ENCODE results near the gene FNDC11.
A peak's percentile ranks its signal among the peaks of the same experiment; 100 is the strongest.

FNDC11 gene

DNA sequence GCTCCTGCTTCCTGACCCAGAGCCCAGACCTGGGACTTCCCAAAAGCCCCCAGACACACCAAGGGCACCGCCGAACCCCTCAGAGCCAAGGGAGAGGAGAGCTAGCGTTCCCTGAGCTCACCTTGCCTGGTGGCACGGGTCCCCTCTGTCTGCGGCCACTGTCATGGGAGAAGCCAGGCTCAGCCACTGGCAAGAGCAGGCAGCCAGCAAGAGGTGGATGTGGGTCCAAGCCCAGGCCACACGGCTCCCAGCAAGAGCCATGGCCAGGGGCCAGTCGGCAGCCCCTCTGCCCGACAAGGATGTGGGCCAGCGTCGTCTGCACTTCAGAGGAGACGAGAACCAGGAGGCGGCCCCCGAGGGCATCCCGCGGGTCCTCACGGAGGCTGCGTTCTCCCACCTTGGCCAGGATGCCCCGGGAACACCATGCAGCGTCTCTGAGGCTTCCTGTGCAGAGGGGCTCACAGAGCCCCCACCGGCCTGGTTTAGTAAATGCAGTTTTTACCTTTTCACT, 35.6 kb upstream of the FNDC11 start:
- H2AK5ac ChIP-seq (ENCODE audit: low read length): no peak overlapping the region
- no peak overlapping the region for H3K18ac ChIP-seq (ENCODE audit: low read length)
- H3K27ac ChIP-seq (ENCODE audit: low read depth, low read length): no peak overlapping the region
- peaks cover 12% of the 10 kb centered on the region for H3K79me1 ChIP-seq (ENCODE audit: low read length)
- no peak overlapping the region for H2BK15ac ChIP-seq (replicated peaks; ENCODE audit: low read depth)
- no peaks in the 10 kb centered on the region for H3K27me3 ChIP-seq (ENCODE audit: insufficient read depth, low read length, poor library complexity)
- no peak overlapping the region for H3K9ac ChIP-seq (ENCODE audit: low read length)
- no peak overlapping the region for H3K4ac ChIP-seq (ENCODE audit: low read depth, low read length)
- H3K36me3 ChIP-seq (ENCODE audit: control insufficient read depth, insufficient read depth, low read length): no peaks in the 10 kb centered on the region
- H4K8ac ChIP-seq (ENCODE audit: low read depth, low read length): no peak overlapping the region
- no peak overlapping the region for H2BK5ac ChIP-seq (ENCODE audit: low read length)
- no peak overlapping the region for H4K5ac ChIP-seq (ENCODE audit: low read length)
- H3K56ac ChIP-seq (ENCODE audit: low read length): no peak overlapping the region
- no peak overlapping the region for H2BK120ac ChIP-seq (ENCODE audit: low read depth, low read length)
- H3K4me2 ChIP-seq (ENCODE audit: low read length): no peak overlapping the region
- H3K79me2 ChIP-seq (ENCODE audit: control insufficient read depth, insufficient read depth, low read length): peaks cover 4% of the 10 kb centered on the region
- H3K4me1 ChIP-seq (ENCODE audit: control insufficient read depth, low read depth, low read length): no peaks in the 10 kb centered on the region
- peak; percentile 57 for DNase-seq
- no peak overlapping the region for H3K23ac ChIP-seq (ENCODE audit: low read length)
- no CpG with 5 or more reads among the region's 20 CpGs for WGBS (ENCODE audit: extremely low coverage, insufficient coverage, low lambda C conversion rate)
- no peak overlapping the region for H3K4me3 ChIP-seq (ENCODE audit: low read length)

DNA sequence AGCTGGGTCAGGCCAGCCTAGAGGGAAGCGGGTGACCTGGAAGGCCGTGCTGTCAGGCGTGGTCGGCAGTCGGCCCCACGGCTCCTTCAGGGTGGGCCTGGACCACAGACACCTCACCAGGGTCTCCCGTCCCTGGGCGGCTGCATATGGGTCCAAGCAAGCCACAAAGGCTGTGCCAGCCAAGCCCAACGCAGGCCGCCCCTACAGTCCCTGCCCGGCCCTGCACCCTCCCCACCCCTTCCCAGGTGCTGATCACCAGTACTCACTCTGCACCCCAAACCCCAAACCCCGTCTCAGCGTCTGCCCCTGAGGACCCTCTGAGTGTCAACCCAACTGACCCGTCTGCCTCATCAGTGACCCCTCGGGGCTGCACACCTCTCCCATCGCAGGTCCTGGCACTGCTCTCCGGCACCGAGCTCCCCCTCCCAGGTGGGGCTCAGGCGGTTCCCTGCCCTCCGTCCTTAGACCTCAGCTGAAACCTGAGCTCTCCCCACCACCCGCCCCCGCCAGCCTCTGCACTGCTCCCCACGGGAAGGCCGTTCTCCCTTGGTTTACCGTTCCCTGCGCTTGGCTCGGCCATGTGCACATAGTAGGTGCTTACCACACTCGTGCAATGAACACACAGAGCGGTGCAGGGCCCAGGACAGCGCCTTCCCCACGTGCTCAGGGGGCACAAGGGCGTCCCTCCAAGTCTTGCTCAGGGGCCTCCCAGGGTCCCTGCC, 34.9 kb upstream of the FNDC11 start:
- H2BK5ac ChIP-seq (ENCODE audit: low read length): no peak overlapping the region
- no peak overlapping the region for H2BK120ac ChIP-seq (ENCODE audit: low read depth, low read length)
- WGBS (ENCODE audit: extremely low coverage, insufficient coverage, low lambda C conversion rate): no CpG with 5 or more reads among the region's 32 CpGs
- DNase-seq: no peak
- H3K23ac ChIP-seq (ENCODE audit: low read length): no peak overlapping the region
- H3K4me2 ChIP-seq (ENCODE audit: low read length): peak overlapping the region; percentile 74
- H3K18ac ChIP-seq (ENCODE audit: low read length): no peak overlapping the region
- no peaks in the 10 kb centered on the region for H3K36me3 ChIP-seq (ENCODE audit: control insufficient read depth, insufficient read depth, low read length)
- H3K4ac ChIP-seq (ENCODE audit: low read depth, low read length): no peak overlapping the region
- H3K9ac ChIP-seq (ENCODE audit: low read length): peak overlapping the region; percentile 79
- H3K56ac ChIP-seq (ENCODE audit: low read length): peak overlapping the region; percentile 85
- no peak overlapping the region for H4K8ac ChIP-seq (ENCODE audit: low read depth, low read length)
- no peak overlapping the region for H3K27ac ChIP-seq (ENCODE audit: low read depth, low read length)
- peaks cover 12% of the 10 kb centered on the region for H3K79me1 ChIP-seq (ENCODE audit: low read length)
- H4K5ac ChIP-seq (ENCODE audit: low read length): no peak overlapping the region
- H3K4me1 ChIP-seq (ENCODE audit: control insufficient read depth, low read depth, low read length): no peaks in the 10 kb centered on the region
- H2BK15ac ChIP-seq (replicated peaks; ENCODE audit: low read depth): no peak overlapping the region
- no peak overlapping the region for H2AK5ac ChIP-seq (ENCODE audit: low read length)
- peaks cover 4% of the 10 kb centered on the region for H3K79me2 ChIP-seq (ENCODE audit: control insufficient read depth, insufficient read depth, low read length)
- no peaks in the 10 kb centered on the region for H3K27me3 ChIP-seq (ENCODE audit: insufficient read depth, low read length, poor library complexity)
- H3K4me3 ChIP-seq (ENCODE audit: low read length): no peak overlapping the region

DNA sequence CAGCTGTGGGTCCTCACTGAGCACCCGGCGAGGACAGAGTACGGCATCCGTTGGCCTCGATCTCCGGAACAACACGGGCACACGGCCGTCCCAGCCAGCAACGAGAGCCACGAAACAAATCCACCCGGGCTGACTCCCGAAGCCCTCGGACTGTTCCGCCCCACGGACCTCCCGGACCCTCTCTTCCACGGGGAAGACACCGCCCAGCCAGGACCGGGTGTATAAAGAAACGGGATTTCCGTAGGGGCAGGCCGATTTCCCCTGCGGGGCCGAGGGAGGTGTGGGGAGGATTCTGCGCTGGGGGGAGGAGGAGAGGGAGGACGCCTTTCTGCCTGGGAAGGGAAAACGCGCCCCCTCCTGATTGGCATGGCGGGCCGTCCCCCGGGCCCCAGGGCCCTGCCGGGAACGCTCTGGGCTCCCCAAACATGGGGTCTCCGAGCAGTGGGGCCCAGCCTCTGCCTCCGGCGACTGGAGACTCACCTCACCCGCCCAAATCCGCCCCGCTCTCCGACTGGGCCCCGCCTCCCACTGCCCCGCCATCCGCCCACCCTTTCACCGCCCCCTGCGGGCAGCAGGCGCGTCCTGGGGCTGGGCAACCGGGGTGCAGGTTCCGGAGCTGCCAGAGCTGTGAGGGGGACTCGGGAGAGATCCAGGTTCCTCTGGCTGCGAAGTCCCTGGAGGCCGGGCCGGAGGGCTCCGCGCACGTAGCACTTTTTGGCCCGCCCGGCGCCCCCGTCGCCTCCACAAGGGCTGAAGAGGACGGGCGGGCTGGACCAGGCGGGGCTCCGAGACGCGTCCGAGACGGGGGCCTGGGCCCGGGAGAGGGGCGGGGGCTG, 34.1 kb upstream of the FNDC11 start:
- Histone ChIP-seq H3K4me2 (ENCODE audit: low read length) (peak overlapping the region; percentile 74), H3K9ac (ENCODE audit: low read length) (peak overlapping the region; percentile 79), H2BK120ac (ENCODE audit: low read depth, low read length) (no peak overlapping the region), H4K5ac (ENCODE audit: low read length) (no peak overlapping the region), H3K4me1 (ENCODE audit: control insufficient read depth, low read depth, low read length) (no peaks in the 10 kb centered on the region), H2BK15ac (replicated peaks; ENCODE audit: low read depth) (no peak overlapping the region), H3K27me3 (ENCODE audit: insufficient read depth, low read length, poor library complexity) (no peaks in the 10 kb centered on the region), H2BK5ac (ENCODE audit: low read length) (no peak overlapping the region), H3K4ac (ENCODE audit: low read depth, low read length) (no peak overlapping the region), H2AK5ac (ENCODE audit: low read length) (no peak overlapping the region), H3K79me2 (ENCODE audit: control insufficient read depth, insufficient read depth, low read length) (peaks cover 4% of the 10 kb centered on the region), H3K36me3 (ENCODE audit: control insufficient read depth, insufficient read depth, low read length) (no peaks in the 10 kb centered on the region), H3K79me1 (ENCODE audit: low read length) (peaks cover 12% of the 10 kb centered on the region), H3K27ac (ENCODE audit: low read depth, low read length) (peak overlapping the region; percentile 36), H4K8ac (ENCODE audit: low read depth, low read length) (no peak overlapping the region), H3K56ac (ENCODE audit: low read length) (peak overlapping the region; percentile 85), H3K18ac (ENCODE audit: low read length) (peak overlapping the region; percentile 34), H3K4me3 (ENCODE audit: low read length) (peak overlapping the region; percentile 27), H3K23ac (ENCODE audit: low read length) (no peak overlapping the region)
- DNase-seq: no peak
- no CpG with 5 or more reads among the region's 72 CpGs for WGBS (ENCODE audit: extremely low coverage, insufficient coverage, low lambda C conversion rate)

DNA sequence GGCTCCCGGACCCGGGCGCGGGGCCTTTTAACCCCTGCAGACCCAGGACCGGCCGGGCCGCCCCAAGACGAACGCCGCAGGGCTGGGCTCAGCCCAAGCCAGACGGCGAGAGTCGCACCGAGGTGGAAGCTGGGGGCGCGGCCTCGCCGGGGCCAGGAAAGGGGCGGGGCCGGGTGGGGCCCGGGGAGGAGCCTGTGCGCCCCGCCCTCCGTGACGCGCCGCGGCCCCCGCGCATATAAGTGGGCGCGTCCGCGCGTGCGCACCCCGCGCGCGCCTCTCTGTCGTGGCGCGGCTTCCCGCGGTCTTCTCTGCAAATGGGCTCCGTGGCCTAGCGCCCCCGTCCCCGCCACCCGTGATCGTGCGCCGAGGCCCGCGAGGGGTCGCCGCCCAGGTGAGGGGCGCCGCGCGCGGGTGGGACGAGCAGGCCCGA, 33.4 kb upstream of the FNDC11 start, which contains the start of gene PPDPF:
Gene PPDPF, plus strand, starts transcription at position 262 of the 430 bp plus-strand sequence. CDS start 544 bp downstream, outside the sequence.
- no peak within 1 kb of the TSS for H4K5ac ChIP-seq (ENCODE audit: low read length)
- no peaks in the 10 kb centered on the region for H3K4me1 ChIP-seq (ENCODE audit: control insufficient read depth, low read depth, low read length)
- H4K8ac ChIP-seq (ENCODE audit: low read depth, low read length): no peak within 1 kb of the TSS
- no peak within 1 kb of the TSS for H2BK15ac ChIP-seq (replicated peaks; ENCODE audit: low read depth)
- H3K79me1 ChIP-seq (ENCODE audit: low read length): peaks cover 12% of the 10 kb centered on the region
- peak; percentile 84 for DNase-seq
- no peaks in the 10 kb centered on the region for H3K36me3 ChIP-seq (ENCODE audit: control insufficient read depth, insufficient read depth, low read length)
- H3K23ac ChIP-seq (ENCODE audit: low read length): no peak within 1 kb of the TSS
- peaks cover 4% of the 10 kb centered on the region for H3K79me2 ChIP-seq (ENCODE audit: control insufficient read depth, insufficient read depth, low read length)
- H3K4me3 ChIP-seq (ENCODE audit: low read length): peak within 1 kb of the TSS; percentile 82
- H3K18ac ChIP-seq (ENCODE audit: low read length): peak within 1 kb of the TSS; percentile 62
- no peak within 1 kb of the TSS for H2BK5ac ChIP-seq (ENCODE audit: low read length)
- H3K4ac ChIP-seq (ENCODE audit: low read depth, low read length): peak within 1 kb of the TSS; percentile 1
- H3K9ac ChIP-seq (ENCODE audit: low read length): peak within 1 kb of the TSS; percentile 97
- H3K27me3 ChIP-seq (ENCODE audit: insufficient read depth, low read length, poor library complexity): no peaks in the 10 kb centered on the region
- H3K27ac ChIP-seq (ENCODE audit: low read depth, low read length): peak within 1 kb of the TSS; percentile 36
- H3K4me2 ChIP-seq (ENCODE audit: low read length): peak within 1 kb of the TSS; percentile 96
- no CpG with 5 or more reads among the region's 64 CpGs for WGBS (ENCODE audit: extremely low coverage, insufficient coverage, low lambda C conversion rate)
- no peak within 1 kb of the TSS for H2AK5ac ChIP-seq (ENCODE audit: low read length)
- no peak within 1 kb of the TSS for H2BK120ac ChIP-seq (ENCODE audit: low read depth, low read length)
- H3K56ac ChIP-seq (ENCODE audit: low read length): peak within 1 kb of the TSS; percentile 95

DNA sequence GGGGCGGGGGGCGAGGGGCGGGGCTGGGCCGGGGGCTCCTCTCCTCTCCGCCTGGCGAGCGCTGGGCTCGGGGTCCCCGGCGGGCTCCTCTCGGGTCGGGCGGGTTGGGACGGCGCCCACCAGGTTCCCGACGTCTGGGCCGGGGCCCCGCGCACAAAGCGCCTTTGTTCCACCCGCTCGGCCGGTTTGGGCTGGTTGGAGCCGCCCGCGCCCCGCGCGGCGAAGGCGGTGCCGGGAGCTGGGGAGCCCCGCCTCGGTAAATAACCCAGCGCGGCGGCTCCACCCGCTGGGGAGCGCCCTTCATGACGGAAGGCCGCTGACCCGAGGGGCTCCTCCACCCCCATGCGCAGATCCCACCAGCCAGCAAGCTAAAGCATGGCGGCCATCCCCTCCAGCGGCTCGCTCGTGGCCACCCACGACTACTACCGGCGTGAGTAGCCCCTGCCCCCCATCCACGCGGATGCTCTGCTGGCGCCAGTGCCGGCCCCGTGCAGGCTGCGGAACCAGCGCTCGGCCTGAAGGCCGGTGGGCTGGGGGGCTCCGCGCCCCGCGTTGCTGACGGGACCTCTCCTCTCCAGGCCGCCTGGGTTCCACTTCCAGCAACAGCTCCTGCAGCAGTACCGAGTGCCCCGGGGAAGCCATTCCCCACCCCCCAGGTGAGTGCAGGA, 32.9 kb upstream of the FNDC11 start:
- Histone ChIP-seq H2BK120ac (ENCODE audit: low read depth, low read length) (no peak overlapping the region), H3K27me3 (ENCODE audit: insufficient read depth, low read length, poor library complexity) (no peaks in the 10 kb centered on the region), H3K18ac (ENCODE audit: low read length) (peak overlapping the region; percentile 62), H3K27ac (ENCODE audit: low read depth, low read length) (no peak overlapping the region), H3K9ac (ENCODE audit: low read length) (peak overlapping the region; percentile 97), H3K4ac (ENCODE audit: low read depth, low read length) (peak overlapping the region; percentile 1), H3K36me3 (ENCODE audit: control insufficient read depth, insufficient read depth, low read length) (no peaks in the 10 kb centered on the region), H2AK5ac (ENCODE audit: low read length) (no peak overlapping the region), H3K79me2 (ENCODE audit: control insufficient read depth, insufficient read depth, low read length) (peaks cover 4% of the 10 kb centered on the region), H3K4me2 (ENCODE audit: low read length) (peak overlapping the region; percentile 96), H3K4me3 (ENCODE audit: low read length) (peak overlapping the region; percentile 82), H3K23ac (ENCODE audit: low read length) (no peak overlapping the region), H4K5ac (ENCODE audit: low read length) (no peak overlapping the region), H3K79me1 (ENCODE audit: low read length) (peaks cover 12% of the 10 kb centered on the region), H2BK5ac (ENCODE audit: low read length) (no peak overlapping the region), H4K8ac (ENCODE audit: low read depth, low read length) (no peak overlapping the region), H3K56ac (ENCODE audit: low read length) (peak overlapping the region; percentile 95), H3K4me1 (ENCODE audit: control insufficient read depth, low read depth, low read length) (no peaks in the 10 kb centered on the region), H2BK15ac (replicated peaks; ENCODE audit: low read depth) (no peak overlapping the region)
- WGBS (ENCODE audit: extremely low coverage, insufficient coverage, low lambda C conversion rate): no CpG with 5 or more reads among the region's 68 CpGs
- DNase-seq: peak; percentile 73
